ENCODE measurements around the gene ATAD2B.
A peak's percentile ranks its signal among the peaks of the same experiment; 100 is the strongest.

ATAD2B gene

DNA sequence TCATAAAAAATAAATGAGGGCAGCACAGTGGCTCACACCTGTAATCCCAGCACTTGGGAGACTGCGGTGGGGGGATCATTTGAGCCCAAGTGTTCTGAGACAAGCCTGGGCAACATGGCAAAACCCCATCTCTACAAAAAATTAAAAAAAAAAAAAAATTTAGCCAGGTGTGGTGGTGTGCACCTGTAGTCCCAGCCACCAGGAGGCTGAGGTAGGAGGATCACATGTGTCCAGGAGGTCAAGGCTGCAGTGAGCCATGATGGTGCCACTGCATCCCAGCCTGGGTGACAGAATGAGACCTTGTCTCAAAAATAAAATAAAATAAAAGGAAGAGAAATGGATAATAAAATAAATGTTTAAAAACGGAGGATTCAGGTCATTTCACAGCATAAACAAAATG, 113.5 kb downstream of the ATAD2B start:
- no peak overlapping the region for H3K4me3 ChIP-seq (ENCODE audit: low read length)
- TF ChIP-seq, protein P1, sequence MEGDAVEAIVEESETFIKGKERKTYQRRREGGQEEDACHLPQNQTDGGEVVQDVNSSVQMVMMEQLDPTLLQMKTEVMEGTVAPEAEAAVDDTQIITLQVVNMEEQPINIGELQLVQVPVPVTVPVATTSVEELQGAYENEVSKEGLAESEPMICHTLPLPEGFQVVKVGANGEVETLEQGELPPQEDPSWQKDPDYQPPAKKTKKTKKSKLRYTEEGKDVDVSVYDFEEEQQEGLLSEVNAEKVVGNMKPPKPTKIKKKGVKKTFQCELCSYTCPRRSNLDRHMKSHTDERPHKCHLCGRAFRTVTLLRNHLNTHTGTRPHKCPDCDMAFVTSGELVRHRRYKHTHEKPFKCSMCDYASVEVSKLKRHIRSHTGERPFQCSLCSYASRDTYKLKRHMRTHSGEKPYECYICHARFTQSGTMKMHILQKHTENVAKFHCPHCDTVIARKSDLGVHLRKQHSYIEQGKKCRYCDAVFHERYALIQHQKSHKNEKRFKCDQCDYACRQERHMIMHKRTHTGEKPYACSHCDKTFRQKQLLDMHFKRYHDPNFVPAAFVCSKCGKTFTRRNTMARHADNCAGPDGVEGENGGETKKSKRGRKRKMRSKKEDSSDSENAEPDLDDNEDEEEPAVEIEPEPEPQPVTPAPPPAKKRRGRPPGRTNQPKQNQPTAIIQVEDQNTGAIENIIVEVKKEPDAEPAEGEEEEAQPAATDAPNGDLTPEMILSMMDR (conservative IDR thresholded peaks at IDR 0.05; ENCODE audit: low read depth, low read length), result no peak
- DNase-seq (ENCODE audit: low read depth), result no peak

DNA sequence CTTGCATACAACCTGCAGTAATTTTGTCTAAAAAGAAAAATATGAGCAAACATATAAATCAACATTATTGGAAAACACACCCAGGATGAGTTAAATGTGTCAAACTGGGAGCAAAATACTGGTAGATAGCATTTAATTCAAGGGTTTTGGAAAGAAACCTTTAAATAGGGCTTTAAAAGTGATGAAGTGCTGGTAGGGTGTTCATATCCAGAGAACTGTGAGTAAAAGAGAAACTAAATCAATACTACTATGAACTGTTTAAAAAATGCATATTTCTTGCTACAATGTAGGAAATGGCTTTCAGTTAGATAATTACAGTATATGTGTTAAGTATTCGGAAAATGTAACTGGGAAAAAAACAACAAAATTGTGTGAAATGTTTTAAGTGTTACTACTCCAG, 117.8 kb downstream of the ATAD2B start:
- DNase-seq (ENCODE audit: low read depth), result no peak
- TF ChIP-seq, protein P1 (conservative IDR thresholded peaks at IDR 0.05; ENCODE audit: low read depth, low read length), result no peak
- H3K4me3 ChIP-seq (ENCODE audit: low read length), result no peak overlapping the region

DNA sequence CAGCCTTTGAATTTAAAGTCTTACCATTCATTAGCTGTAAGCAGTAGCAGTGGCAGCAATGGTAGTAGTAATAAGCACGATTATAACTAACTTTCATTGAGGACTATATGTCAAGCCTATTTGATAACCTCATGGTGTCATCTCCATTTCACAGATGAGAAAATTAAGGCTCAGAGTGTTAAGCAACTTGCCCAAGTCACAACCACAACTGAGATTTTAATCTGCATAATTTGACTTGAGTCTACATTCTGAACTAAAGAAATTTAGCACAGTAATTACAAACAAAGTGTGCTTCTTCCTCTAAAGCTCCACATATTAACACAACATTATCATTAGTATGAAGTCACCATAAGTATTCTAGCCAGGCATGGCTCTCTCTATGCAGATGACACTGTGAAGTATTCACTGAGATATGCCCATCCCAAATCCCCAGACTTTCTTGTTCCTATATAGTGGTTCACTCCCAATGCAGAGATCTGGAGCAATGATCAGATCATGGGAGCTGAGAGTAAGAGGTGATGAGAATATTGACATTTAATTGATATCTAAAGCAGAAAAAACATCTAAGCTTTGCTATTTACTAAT, 120.2 kb downstream of the ATAD2B start:
- TF ChIP-seq, protein P1 (conservative IDR thresholded peaks at IDR 0.05; ENCODE audit: low read depth, low read length), result no peak
- H3K4me3 ChIP-seq (ENCODE audit: low read length), result no peak overlapping the region
- no peak for DNase-seq (ENCODE audit: low read depth)

DNA sequence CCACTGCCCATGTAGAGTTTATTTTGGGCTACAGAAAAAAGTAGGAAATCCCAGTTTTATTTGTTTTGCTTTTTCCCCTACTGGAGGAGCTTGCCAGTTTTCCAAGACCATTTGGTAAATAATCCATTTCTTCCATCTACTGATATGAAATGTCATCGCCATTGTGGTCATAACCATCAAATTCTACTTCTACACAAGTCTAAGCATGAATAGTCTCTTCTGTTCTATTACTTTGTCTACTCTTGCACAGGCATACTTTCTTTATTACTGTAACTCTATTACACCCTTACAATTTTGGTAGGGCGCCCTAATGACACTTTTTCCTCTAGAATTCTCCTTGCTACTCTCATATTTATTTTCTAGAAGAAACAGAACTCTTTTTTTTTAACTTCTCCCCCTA, 120.7 kb downstream of the ATAD2B start:
- no peak overlapping the region for H3K4me3 ChIP-seq (ENCODE audit: low read length)
- no peak for DNase-seq (ENCODE audit: low read depth)
- TF ChIP-seq, protein P1 (conservative IDR thresholded peaks at IDR 0.05; ENCODE audit: low read depth, low read length), result no peak

DNA sequence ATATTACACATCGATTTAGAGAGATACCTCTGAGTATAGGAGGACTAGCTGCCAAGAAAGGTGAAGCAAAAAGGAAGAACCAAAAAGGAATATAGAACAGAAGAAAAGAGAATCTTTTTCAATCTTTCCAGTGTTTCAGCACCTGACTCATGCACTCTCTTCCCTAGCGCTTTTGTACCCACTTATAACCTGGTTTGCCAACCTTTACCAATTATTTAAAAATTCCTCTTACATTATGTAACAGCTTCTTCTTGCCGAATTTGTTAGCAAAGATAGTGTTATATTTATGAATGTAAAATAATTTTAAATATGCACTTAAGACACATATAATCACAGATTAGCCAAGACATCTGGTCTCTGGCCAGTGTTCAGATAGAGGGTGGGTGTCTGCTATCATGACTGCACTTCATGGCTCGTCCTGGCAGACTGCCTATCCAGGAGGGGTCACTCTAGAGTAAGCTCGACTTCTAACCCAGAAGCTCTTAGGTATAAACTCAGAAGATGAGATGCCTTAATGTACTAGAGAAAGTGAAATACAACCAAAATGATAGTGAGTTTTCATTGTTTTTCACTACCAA, 122.9 kb downstream of the ATAD2B start:
- no peak overlapping the region for H3K4me3 ChIP-seq (ENCODE audit: low read length)
- TF ChIP-seq, protein P1 (conservative IDR thresholded peaks at IDR 0.05; ENCODE audit: low read depth, low read length), result peak; percentile 51
- DNase-seq (ENCODE audit: low read depth), result no peak

DNA sequence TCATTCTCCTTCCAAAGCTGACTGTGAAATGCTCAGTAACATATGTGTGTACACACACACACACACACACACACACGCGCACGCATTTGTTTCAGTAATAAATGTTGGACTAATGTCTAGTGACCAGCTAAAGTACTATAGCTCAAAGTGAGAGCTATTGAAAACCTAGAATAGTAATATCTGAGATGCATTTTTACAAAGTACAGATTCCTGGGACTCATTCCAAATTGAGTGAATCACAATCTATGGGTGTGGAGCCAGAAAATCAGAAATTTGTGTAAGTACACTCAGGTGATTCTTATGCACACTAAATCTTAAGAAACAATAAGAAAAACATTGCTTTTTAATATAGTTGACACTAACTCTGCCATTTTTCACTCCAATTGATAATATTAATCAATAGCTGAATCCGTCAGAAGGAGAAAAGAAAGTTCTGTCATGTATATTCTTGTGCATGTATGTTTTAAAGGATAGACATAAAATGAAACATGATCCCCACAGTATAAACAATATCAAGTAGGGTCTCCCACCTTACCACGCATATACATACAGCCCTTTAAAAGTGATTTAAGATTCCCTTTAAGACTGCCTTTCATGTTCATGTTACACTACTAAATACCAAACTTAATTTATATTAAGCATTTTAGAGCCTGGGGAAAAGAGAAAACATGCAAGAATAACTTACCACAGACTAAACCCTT, 123.5 kb downstream of the ATAD2B start:
- TF ChIP-seq, protein P1 (conservative IDR thresholded peaks at IDR 0.05; ENCODE audit: low read depth, low read length), result no peak
- no peak overlapping the region for H3K4me3 ChIP-seq (ENCODE audit: low read length)
- peak; percentile 48 for DNase-seq (ENCODE audit: low read depth)

DNA sequence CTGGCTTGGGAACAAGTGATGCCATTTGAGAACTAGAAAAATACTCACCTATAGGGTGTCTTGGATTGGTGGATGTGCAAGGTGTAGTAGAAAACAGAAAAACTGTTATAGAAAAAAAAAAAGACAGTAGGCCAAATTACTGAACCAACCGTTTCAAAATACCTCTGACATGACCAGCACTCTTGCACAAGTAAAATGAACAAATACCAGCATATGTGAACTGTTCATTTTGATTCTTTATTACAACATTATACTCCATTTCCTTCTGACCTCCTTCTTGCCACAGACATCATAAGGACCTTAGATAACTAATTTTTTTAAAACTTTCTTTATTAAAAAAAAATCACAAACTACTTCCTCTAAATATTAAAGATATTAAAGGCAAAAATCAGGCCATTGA, 125.5 kb downstream of the ATAD2B start:
- TF ChIP-seq, protein P1 (conservative IDR thresholded peaks at IDR 0.05; ENCODE audit: low read depth, low read length), result no peak
- no peak overlapping the region for H3K4me3 ChIP-seq (ENCODE audit: low read length)
- no peak for DNase-seq (ENCODE audit: low read depth)

All from retinal pigment epithelial cell (primary cell).